ENCODE measurements around the gene BPTF.

DNA sequence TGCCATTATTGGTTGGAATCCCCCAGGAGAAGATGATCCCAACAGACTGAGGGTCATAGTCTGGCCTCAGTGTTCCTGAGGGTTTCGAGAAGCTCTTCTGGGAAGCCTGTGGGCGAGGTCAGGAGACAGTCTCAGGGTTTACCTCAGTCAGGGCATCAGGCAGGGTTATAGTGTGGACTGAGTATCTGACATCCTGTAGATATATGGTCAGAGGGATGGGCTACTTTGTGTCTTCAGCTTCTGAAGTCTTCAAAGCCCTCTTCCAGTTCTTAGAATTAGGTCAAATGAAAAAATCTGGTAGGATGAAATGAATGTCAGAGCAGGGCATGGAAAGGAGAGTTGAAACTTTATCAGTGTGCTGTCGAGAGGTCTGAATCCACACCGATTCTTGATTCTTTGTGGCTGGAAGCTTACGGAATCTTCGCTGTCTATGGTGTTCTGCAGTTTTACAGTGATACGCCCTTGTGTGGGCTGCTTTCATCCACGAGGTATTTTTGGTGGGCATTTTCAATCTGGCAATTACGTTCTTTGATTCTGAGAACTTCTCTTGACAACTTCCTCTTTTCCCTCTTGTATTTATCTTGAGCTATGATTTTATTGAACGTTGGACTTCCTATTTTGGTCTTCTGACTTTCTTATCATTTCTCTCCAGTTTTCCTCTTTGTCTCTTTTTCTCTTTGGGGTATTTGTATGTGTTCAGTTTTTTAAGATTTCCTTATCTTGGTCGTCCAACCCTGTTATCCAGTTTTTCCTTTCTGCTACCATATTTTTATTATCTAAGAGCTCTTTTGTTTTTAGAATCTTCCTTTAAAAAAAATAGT is 30.4 kb downstream of the BPTF start:
- no peak for TF ChIP-seq POLR2A (IDR thresholded peaks at IDR 0.05)
- TF ChIP-seq, protein P1, sequence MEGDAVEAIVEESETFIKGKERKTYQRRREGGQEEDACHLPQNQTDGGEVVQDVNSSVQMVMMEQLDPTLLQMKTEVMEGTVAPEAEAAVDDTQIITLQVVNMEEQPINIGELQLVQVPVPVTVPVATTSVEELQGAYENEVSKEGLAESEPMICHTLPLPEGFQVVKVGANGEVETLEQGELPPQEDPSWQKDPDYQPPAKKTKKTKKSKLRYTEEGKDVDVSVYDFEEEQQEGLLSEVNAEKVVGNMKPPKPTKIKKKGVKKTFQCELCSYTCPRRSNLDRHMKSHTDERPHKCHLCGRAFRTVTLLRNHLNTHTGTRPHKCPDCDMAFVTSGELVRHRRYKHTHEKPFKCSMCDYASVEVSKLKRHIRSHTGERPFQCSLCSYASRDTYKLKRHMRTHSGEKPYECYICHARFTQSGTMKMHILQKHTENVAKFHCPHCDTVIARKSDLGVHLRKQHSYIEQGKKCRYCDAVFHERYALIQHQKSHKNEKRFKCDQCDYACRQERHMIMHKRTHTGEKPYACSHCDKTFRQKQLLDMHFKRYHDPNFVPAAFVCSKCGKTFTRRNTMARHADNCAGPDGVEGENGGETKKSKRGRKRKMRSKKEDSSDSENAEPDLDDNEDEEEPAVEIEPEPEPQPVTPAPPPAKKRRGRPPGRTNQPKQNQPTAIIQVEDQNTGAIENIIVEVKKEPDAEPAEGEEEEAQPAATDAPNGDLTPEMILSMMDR (IDR thresholded peaks at IDR 0.05) = no peak

Measured in lower leg skin (tissue), 3 donors.